GM18502 (cell line): ENCODE measurements around the gene GP1BB.

Source experiments
- ATAC-seq: cut with Tn5 transposase; IDR thresholded peaks from one replicate; pipeline ENCODE4 v1.9.1; 2021; ENCODE audit warnings: mild to moderate bottlenecking; ENCODE audit not compliant: unreplicated experiment, poor library complexity

Gene GP1BB

DNA sequence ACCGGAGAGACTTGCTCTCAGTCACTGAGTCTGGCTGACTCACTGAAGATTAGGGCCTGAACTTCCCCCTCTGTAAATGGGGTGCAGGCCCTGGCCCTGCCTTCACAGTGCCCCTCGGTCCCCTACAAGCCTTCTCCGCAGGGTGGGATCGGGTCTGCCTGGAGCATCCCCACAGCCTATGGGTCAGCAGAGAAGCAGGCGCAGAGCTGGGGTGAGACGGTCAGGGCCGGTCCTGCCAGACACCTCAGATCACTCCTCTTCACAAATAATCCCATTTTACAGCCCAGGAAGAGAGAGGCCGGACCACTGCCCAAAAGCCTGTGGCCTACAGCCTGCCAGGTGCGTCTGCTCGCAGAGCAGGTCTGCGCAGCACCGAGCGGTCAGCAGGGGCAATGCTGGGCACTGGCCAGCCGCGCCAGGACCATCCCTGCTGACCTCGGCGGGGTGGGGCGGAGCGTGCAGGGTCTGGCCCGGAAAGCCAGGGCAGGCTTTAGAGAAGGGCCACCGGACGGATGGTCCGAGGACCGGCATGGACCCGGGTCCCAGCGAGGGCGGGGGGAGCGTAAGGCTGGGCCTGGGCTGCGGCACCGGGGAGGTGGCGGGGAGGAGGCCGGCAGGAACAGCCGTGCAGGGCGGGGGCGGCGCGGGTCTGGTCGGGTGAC is 9.6 kb upstream of the GP1BB start:
- no peak for ATAC-seq

DNA sequence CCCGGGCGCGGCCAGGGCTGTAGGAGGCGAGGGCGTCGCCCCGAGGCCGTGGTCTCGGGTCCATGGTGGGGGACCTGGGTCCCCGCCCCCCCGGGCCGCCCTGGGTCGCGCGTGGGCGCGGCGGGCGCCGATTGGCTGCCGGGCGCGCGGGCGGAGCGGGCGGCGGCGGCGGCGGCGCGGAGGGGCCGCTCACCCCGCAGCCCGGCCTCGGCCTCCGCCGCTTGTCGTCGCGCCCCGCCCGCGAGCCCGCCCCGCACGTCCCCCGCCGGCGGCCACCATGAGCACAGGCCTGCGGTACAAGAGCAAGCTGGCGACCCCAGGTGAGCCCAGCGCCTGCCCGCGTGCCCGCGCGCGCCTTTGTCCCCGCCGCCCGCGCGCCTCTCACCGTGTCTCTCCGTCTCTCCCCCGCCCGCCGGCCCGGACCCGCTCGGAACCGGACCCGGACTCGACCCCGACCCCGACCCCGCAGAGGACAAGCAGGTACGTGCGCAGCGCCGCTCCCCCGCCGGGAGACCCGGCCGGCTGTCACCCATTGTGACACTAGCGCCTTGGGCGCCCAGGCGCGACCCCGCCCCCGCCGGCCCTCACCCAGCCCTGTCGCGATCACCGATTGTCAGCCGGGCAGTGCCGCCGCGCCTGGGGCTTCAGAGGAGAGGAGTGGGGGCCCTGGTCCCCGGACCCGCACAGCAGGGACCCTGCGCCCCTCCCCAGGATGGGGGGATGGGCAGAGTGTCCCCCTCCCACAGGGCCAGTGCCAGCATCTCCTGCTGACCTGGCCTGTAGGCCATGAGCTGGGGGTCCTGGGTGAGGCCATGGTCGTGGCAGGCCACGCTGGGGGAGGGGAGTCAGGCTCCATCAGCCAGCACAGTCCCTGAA is 8.8 kb upstream of the GP1BB start, which contains the start of gene SEPTIN5:
Gene SEPTIN5, plus strand, starts transcription at position 192 of the 876 bp plus-strand sequence. Its CDS starts 86 bp downstream, at position 278.
- ATAC-seq = no peak

DNA sequence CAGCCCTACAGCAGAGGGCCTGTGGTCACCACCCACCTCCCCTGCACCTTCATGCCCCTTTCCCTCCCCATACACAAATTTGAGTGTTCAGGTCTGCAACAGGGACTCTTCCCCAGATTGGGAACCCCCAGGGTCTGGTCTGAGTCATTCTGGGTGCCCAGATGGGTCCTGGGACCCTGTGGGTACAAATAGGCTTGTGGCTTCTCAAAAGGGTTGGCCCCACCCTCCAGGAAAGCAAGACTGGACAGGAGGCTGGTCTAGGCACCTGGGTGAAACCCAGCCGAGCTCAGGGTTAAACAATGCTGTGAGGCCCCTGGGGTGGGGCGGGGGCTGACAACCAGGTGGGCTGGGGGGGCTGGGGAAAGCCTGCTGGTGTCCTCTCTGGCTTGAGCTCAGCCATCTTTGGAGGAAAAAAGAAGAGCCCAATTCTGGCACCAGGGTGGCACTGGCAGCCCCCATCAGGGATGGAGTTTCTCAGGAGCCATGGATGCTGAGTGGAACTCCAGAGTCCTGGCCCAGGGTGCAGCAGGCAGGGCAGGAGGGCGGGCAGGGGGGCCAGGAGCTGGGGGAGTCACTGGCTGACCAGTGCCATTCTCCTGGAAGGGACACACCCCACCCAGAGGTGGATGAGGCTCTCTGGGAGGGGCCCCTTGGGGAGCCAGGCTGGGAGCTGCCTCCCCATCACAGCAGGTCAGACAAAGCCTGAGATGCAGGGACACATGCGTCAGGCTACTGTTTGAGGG is 8.0 kb upstream of the GP1BB start:
- no peak for ATAC-seq

DNA sequence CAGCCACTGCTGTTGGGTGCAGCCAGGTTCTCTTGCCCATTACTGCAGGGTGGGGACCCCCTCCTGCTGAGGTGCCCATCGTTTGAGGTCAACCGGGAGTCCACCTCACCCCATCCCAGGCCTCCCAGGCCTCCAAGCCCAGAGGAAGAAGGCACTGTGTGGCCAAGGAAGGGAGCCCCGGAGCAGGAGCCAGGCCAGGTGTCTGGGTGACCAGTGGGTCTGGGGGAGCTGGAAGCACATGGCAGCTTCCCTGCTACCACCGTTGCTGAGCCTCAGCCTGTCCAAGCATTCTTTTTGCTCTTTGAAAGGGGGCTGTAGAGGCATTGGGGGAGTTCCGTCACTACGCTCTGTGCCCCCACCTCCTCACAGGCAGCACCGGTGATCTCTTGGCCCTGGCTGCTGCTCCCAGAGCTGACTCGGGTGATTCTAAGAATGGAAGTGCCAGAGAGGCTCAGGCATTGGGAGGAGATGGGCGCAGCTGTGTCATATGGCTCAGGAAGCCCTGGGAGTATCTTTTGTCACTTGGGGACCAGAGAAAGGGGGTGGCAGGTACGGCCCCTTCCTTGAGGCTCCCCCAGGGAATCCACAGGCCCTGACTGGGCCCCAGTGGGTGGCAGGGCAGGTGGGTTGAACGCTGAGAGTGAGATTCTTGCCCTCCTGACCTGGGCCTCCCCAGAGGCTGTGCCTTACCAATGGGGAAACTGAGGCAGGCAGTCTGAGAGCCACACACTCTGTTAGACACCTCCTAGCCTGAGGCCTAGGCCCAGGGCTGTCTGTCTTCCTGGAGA is 7.1 kb upstream of the GP1BB start:
- no peak for ATAC-seq

DNA sequence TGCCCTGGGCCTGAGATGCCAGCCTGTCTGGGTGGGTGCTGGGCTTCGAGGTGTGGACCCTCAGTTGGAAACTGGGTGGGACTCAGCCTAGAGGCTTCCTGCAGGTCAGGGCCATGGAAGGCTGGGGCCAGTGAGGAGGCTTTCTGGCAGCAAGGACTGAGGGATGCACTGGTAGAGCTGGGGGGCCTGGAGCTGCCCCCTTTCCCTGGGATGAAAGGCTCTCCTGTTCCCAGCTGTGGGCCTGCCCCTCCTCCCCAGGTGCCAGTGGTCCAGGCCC is 6.6 kb upstream of the GP1BB start:
- no peak for ATAC-seq

DNA sequence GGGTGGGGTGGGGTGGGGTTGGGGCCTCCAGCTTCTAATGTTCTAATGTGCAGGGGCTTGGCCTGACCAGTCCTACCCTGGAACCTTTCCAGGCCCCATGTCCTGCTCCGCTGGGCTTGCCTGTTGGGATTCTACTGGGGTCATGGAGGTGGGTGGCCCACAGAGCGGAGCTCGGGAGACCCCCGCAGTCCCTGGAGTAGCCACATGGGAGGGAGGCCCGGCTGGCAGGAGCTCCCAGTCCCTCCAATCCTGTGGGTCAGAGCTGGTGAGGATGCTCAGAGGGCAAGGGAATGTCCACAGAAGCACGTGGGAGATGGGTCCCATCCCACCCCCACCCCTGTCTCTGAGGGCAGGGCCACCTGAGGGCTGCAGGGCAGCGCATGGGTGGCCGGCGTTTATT is 6.2 kb upstream of the GP1BB start:
- ATAC-seq = no peak

DNA sequence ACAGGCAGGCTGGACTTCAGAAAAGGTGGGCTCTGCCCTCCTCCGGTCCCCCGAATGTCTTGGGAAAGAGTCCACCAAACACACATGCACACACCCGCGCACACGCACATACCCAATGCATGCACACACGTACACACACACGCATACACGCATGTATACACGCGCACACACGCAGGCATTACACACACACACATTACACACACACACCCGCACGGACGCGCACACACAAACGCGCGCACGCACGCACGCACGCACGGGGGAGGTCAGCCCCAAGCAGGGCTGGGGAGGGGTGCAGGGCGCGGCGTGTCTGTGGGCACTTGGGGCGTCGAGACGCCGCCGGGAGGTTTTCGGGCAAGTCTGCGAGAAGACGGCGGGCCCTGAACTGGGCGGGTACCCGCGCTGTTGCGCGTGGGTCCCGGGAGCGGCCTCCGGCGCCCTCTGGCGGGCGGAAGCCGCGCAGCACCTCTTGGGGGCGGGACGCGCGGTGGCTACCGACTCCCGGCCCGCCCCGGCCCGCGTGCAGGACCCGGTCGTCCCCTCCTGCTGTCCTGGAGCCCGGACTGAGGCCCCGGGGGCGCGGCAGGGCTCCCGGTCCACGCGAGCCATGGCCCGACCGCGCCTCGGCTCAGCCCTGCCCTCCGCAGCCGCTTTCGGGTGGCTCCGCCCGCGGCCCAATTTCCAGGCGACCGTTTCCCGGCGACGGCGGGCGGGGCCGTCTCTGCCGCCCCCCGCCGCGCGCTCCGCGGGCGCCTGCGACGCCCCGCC is 5.5 kb upstream of the GP1BB start:
- no peak for ATAC-seq

DNA sequence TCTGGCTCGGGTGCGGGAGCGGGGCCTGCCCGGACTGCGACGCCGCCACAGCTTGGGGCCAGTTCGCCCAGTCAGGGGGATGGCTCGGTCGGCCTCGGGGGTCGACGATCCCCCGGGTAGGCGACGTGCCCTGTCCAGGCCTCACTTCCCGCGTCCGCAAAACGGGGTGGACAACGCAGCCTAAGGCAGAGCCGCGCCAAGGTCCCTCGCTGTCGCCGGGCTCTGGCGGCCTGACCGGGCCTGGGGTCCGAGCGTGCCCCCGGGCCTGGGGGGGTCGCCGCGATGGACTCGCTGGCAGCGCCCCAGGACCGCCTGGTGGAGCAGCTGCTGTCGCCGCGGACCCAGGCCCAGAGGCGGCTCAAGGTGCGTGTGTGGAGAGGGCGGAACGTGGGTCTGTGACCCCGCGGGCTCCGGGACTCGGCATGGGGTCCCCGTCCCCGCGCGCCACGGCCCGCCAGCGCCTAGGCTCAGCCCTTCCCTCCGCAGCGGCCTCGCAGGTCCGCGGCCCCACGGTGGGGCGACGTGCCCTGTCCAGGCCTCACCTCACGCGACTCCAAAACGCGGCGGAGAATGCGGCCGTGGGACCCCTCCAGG is 4.8 kb upstream of the GP1BB start:
- no peak for ATAC-seq

DNA sequence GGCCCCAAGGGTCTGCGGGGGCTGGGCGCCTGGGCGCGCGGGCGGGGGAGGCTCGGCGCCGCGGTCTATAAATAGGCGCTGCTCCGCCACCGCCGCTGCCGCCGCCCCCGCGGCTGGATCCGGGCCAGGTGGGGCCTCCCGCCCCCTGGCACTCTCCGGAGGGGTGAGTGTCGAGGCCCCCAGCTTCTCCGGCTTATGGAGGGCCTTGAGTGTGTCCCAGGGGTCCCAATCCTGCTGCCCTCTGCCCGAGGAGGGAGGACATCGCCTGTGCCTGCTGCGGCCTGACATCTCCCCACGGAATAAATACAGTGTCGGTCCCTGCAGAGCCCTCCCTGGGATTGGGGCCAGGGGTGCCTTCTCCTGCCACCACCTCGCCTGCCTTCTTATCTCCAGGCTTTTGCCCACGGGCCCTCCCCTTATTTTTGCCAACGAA is 4.3 kb upstream of the GP1BB start:
- ATAC-seq = no peak

DNA sequence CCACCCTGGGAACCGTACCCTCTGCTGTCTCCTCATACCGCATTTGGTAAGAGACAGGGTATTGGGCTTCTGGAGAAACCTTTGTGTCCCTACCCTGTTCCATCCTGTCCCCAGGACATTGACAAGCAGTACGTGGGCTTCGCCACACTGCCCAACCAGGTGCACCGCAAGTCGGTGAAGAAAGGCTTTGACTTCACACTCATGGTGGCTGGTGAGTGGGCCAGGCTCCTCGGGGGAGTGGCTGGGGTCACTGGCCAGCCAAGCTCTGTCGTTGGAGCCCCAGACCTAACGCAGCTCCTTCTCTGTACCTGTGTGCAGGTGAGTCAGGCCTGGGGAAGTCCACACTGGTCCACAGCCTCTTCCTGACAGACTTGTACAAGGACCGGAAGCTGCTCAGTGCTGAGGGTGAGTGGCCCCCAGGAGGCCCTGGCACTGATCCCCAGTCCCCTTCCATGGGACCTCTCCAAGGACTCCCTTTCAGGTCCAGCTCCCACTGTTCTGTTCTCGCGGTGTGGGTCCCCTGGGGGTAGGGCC is 3.8 kb upstream of the GP1BB start:
- no peak for ATAC-seq

DNA sequence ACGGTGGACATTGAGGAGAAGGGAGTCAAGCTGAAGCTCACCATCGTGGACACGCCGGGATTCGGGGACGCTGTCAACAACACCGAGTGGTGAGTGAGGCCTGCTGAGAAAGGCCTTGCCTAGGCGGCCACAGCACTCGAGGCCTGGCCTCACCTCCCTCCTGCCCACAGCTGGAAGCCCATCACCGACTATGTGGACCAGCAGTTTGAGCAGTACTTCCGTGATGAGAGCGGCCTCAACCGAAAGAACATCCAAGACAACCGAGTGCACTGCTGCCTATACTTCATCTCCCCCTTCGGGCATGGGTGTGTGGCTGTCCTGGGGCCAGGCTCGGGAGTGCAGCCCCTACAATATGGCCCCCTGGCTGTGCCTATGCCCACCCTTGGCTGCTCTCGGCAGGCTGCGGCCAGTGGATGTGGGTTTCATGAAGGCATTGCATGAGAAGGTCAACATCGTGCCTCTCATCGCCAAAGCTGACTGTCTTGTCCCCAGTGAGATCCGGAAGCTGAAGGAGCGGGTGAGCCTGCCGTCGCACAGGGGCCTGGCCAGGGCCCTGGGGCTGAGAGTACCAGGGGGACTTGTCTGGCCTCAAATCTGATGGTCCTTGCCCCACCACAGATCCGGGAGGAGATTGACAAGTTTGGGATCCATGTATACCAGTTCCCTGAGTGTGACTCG is 3.0 kb upstream of the GP1BB start:
- ATAC-seq = no peak

DNA sequence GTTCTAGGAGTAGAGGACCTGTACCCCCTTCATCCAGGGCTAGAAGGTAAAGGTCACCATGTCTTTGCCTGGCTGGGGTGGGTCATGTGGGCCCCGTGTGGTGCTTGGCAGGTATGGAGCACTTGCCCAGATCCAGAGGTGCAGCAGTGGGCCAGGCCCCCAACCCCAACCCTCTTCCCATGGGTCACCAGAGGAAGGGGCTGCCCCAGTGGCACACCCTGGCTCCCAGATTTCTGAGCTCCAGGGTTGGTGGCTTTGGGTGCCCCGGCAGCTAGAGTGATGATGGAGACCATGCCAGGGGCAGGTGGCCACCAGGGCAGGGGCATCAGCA is 2.4 kb upstream of the GP1BB start:
- ATAC-seq = no peak

DNA sequence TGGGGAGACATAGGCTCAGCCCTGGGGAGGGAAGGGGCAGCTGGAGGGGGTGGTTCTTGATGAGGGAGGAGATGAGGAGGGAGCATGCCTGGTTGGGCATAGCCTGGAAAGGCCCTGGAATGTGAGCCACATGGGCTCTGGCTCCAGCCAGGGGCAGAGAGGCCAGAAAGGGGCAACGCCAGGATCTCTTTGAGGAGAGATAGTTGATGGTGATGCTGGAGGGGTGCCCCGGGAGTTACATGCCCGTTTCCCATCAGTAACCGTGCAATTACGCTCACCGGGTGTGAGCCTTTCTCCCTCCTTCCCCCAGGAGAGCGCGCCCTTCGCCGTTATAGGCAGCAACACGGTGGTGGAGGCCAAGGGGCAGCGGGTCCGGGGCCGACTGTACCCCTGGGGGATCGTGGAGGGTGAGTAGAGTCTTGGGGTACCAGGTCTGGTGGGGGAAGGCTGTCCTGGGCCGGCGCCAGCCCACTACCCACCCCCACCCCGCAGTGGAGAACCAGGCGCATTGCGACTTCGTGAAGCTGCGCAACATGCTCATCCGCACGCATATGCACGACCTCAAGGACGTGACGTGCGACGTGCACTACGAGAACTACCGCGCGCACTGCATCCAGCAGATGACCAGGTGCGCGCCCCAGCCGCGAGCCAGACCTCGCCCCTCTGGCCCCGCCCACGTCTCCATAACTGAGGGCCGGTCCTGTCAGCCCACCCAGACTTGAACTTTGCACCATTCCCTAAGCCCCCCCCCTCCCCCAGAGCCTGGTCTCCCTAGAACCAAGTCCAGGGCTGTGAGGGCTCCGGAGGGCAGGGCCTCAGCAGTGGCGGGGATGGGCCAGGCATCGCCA is 1.8 kb upstream of the GP1BB start:
- ATAC-seq = no peak

DNA sequence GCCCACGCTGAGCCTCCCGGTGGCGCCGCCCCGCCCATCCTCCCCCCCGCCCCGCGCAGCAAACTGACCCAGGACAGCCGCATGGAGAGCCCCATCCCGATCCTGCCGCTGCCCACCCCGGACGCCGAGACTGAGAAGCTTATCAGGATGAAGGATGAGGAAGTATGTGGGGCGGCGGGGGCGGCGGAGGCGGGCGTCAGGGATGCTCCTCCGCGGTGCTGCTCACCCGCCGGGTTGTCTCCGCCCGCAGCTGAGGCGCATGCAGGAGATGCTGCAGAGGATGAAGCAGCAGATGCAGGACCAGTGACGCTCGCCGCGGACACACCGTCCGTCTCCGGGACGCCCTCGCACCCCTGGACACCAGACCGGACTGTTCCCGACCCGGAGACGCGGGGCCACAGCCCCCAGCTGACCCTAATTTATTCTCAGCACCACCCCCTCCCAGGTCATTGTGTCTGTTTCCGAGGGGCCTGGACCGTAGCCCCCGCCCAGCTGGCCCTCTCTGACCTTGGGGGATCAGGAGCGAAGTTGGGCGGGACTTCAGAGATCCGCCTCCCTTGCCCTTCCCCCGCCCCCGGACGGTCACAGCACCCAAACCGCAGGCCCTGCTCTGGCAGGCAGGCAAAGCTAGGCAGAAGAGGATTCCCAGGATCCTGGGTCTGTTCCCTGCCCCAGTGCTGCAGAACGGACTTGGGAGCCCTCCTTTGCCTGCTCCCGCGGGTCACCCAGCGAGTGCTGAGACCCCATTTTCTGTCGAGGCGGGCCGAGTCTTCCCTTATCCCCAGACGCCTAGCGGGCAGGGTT is 959 bp upstream of the GP1BB start:
- no peak for ATAC-seq

DNA sequence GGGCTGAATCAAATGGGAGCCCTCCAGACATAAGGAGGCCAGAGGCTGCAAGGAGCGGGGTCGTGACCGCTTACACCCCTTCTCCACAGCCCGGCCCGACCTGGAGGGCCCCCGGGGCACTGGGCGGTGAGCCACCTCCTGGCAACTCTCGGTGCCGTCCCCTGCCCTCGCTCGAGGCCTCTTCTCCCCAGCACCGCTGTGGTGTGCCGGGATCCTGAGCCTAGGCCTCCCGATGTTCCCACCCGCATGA is 432 bp upstream of the GP1BB start:
- ATAC-seq = no peak

DNA sequence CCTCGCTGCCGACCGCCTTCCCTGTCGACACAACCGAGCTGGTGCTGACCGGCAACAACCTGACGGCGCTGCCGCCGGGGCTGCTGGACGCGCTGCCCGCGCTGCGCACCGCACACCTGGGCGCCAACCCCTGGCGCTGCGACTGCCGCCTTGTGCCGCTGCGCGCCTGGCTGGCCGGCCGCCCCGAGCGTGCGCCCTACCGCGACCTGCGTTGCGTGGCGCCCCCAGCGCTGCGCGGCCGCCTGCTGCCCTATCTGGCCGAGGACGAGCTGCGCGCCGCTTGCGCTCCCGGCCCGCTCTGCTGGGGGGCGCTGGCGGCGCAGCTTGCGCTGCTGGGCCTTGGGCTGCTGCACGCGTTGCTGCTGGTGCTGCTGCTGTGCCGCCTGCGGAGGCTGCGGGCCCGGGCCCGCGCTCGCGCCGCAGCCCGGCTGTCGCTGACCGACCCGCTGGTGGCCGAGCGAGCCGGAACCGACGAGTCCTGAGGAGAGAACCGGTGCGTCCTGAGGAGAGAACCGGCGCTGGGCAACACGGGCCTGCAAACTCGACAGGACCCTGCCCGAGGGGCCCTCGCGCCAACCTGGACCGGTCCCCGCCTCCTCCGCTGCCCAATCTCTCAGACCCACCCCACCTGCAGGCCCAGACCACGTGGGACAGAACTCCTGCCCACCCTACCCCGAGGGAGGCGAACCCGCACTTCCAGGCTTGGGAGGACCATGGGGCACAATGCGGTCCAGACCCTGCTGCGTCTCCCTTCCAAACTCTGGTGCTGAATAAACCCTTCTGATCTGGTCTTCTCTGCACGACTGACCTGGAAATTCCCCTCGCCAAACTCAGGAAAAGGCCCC is 866 bp downstream of the GP1BB start:
- no peak for ATAC-seq
